NCI-H1105 (cell line): ENCODE measurements around the gene ZBTB8OS.
A peak's percentile ranks its signal among the peaks of the same experiment; 100 is the strongest.
"Not testable (repeated sequence)": the region's sequence is repeated elsewhere in the genome, so short reads cannot be mapped to it uniquely, and the experiment has no call there.

Experiments used
- DNase-seq: peaks from one replicate; lab custom pipeline; 2025; lab: John Stamatoyannopoulos, UW

Gene ZBTB8OS

GRCh38 chr1:32650752-32651460 lies 556 bp upstream of the ZBTB8OS start, which contains the start of gene RBBP4:
RBBP4 (plus strand) TSS chr1:32651208; CDS start chr1:32651307, 99 bp downstream.
- DNase-seq = peak; percentile 99

GRCh38 chr1:32647308-32648134 lies 2.8 kb downstream of the ZBTB8OS start:
- no peak for DNase-seq

GRCh38 chr1:32644426-32644825 lies 5.9 kb downstream of the ZBTB8OS start:
- no peak for DNase-seq

GRCh38 chr1:32642292-32642827 lies 8.0 kb downstream of the ZBTB8OS start:
- not testable (repeated sequence) for DNase-seq

GRCh38 chr1:32639489-32640075 lies 10.8 kb downstream of the ZBTB8OS start:
- DNase-seq = no peak

- DNase-seq = no peak
Measured at GRCh38 chr1:32636914-32637645, 13.3 kb downstream of the ZBTB8OS start.

- DNase-seq = no peak
Measured at GRCh38 chr1:32635508-32636277, 14.7 kb downstream of the ZBTB8OS start.

GRCh38 chr1:32632829-32633228 lies 17.5 kb downstream of the ZBTB8OS start:
- no peak for DNase-seq

GRCh38 chr1:32630173-32630572 lies 20.2 kb downstream of the ZBTB8OS start:
- not testable (repeated sequence) for DNase-seq

GRCh38 chr1:32627596-32628162 lies 22.7 kb downstream of the ZBTB8OS start:
- DNase-seq = no peak

- no peak for DNase-seq
Measured at GRCh38 chr1:32626176-32626575, 24.2 kb downstream of the ZBTB8OS start.

GRCh38 chr1:32623775-32624174 lies 26.6 kb downstream of the ZBTB8OS start:
- no peak for DNase-seq

- no peak for DNase-seq
Measured at GRCh38 chr1:32622806-32623681, 27.3 kb downstream of the ZBTB8OS start.

- no peak for DNase-seq
Measured at GRCh38 chr1:32622205-32622604, 28.1 kb downstream of the ZBTB8OS start.

GRCh38 chr1:32619701-32620485 lies 30.5 kb downstream of the ZBTB8OS start:
- no peak for DNase-seq

- no peak for DNase-seq
Measured at GRCh38 chr1:32618673-32619221, 31.6 kb downstream of the ZBTB8OS start.

- no peak for DNase-seq
Measured at GRCh38 chr1:32613472-32613871, 36.9 kb downstream of the ZBTB8OS start.

GRCh38 chr1:32612189-32612881 lies 38.0 kb downstream of the ZBTB8OS start:
- peak; percentile 88 for DNase-seq
